WTC11 (cell line): ENCODE results near the gene KIF5A. TPM values are rescaled to one million over a fixed set of nuclear protein-coding genes. Genes with fewer than 3 reads are reported as not detected.

Experiments
- ATAC-seq: fragments of 200-7000 bp; cut with Tn5 transposase; 2 replicates; pipeline ENCODE4 v1.10.0; 2021; ENCODE audit warnings: mild to moderate bottlenecking, moderate library complexity
- CTCF ChIA-PET: fragments of 300-600 bp; sonication (Branson Sonifier 250); formaldehyde crosslinking; loops from one replicate; lab custom pipeline; 2021; ENCODE audit warnings: antibody characterized with exemption; lab: Charles Lee
- POLR2A ChIA-PET: fragments of 350-600 bp; sonication (Branson Sonifier 250); formaldehyde crosslinking; loops from one replicate; lab custom pipeline; 2021; ENCODE audit warnings: antibody characterized with exemption; lab: Charles Lee
- DNase-seq: peaks from one replicate; pipeline ENCODE4 v3.0.0; 2021; ENCODE audit warnings: low spot score
- H3K27ac Mint-ChIP-seq: 2 replicates; pipeline ENCODE4 v1.8.0; 2021; ENCODE audit warnings: mixed read lengths
- H3K27me3 Mint-ChIP-seq: 2 replicates; pipeline ENCODE4 v1.8.0; 2021; ENCODE audit warnings: low read depth, mild to moderate bottlenecking, moderate library complexity, mixed read lengths
- H3K36me3 Mint-ChIP-seq: 2 replicates; pipeline ENCODE4 v1.8.0; 2021; ENCODE audit warnings: mixed read lengths
- H3K4me1 Mint-ChIP-seq: 2 replicates; pipeline ENCODE4 v1.8.0; 2022; ENCODE audit warnings: mixed read lengths
- H3K4me3 Mint-ChIP-seq: 2 replicates; pipeline ENCODE4 v1.8.0; 2021; ENCODE audit warnings: mild to moderate bottlenecking, moderate library complexity, mixed read lengths
- H3K9me3 Mint-ChIP-seq: 2 replicates; pipeline ENCODE4 v1.8.0; 2021; ENCODE audit warnings: mixed read lengths
- RELA ChIP-seq: sonication (generic); formaldehyde crosslinking; IDR thresholded peaks from 2 replicates; pipeline ENCODE4 v1.8.1; 2022; ENCODE audit warnings: missing genetic modification reagents, mild to moderate bottlenecking, borderline replicate concordance
- SP1 ChIP-seq: sonication (generic); formaldehyde crosslinking; conservative IDR thresholded peaks from 2 replicates; pipeline ENCODE4 v1.8.1; 2022; ENCODE audit warnings: missing genetic modification reagents
- ZNF423 ChIP-seq: fragments of 250-450 bp; sonication (Bioruptor Pico); IDR thresholded peaks from 2 replicates; pipeline ENCODE4 v2.1.2; 2022; ENCODE audit warnings: mild to moderate bottlenecking, moderate library complexity
- ZNF671 ChIP-seq: fragments of 250-450 bp; sonication (Bioruptor Pico); IDR thresholded peaks from 2 replicates; pipeline ENCODE4 v1.8.0; 2021; ENCODE audit warnings: mild to moderate bottlenecking
- total RNA-seq: library from RNA; stranded (reverse); gene quantifications from 3 replicates; pipeline ENCODE4 v1.2.3, GENCODE V29; 2021
- TF ChIP-seq, protein P1 (sequence below): sonication (generic); formaldehyde crosslinking; IDR thresholded peaks from 2 replicates; pipeline ENCODE4 v1.8.0; 2023; ENCODE audit warnings: missing genetic modification reagents
- TF ChIP-seq, protein P2 (sequence below): sonication (generic); formaldehyde crosslinking; IDR thresholded peaks from 2 replicates; pipeline ENCODE4 v1.8.0; 2022; ENCODE audit warnings: missing genetic modification reagents
- TF ChIP-seq, protein P3 (sequence below): fragments of 250-450 bp; sonication (Bioruptor Pico); IDR thresholded peaks from 2 replicates; pipeline ENCODE4 v2.1.2; 2022; ENCODE audit warnings: mild to moderate bottlenecking, moderate library complexity
- TF ChIP-seq, protein P4 (sequence below): sonication (generic); formaldehyde crosslinking; IDR thresholded peaks from 2 replicates; pipeline ENCODE4 v1.8.1; 2023; ENCODE audit warnings: mild to moderate bottlenecking, missing genetic modification reagents, moderate library complexity
- TF ChIP-seq, protein P5 (sequence below): sonication (generic); formaldehyde crosslinking; IDR thresholded peaks from 2 replicates; pipeline ENCODE4 v1.8.0; 2022; ENCODE audit warnings: mild to moderate bottlenecking, missing genetic modification reagents
- TF ChIP-seq, protein P6 (sequence below): fragments of 250-450 bp; sonication (Bioruptor Pico); IDR thresholded peaks from 2 replicates; pipeline ENCODE4 v1.8.0; 2021; ENCODE audit warnings: mild to moderate bottlenecking
- TF ChIP-seq, protein P7 (sequence below): sonication (generic); formaldehyde crosslinking; conservative IDR thresholded peaks from 2 replicates; pipeline ENCODE4 v1.8.1; 2023; ENCODE audit warnings: mild to moderate bottlenecking, low read depth, missing genetic modification reagents, moderate library complexity
- TF ChIP-seq, protein P8 (sequence below): sonication (generic); formaldehyde crosslinking; IDR thresholded peaks from 2 replicates; pipeline ENCODE4 v1.8.0; 2023; ENCODE audit warnings: mild to moderate bottlenecking, missing genetic modification reagents

Gene KIF5A
- total RNA-seq, 1 experiment from 2014 or later, result 16.1 TPM

DNA sequence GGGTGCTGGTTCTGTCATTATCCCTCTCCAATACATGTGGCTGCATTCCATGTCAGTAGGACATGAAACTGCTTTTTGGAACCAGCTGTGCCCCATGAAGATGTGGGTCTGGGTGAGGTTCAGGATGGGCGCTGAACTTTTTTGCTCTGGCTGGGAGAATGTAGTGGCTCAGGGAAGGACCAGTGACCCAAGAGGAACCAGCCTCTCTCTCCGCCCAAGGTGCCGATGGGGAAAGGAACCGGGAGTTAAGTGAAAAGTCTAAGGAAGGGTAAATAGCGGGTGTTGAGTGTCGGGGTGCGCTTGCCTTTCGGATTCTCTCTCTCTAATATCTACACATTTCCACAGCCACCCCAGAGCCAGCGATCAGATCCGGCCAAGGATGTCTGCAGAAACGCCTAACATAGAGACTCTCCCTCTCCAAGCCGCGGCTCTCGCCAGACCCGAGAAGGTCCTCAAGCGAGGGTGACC lies 69.2 kb downstream of the KIF5A start:
- no peaks in the 10 kb centered on the region for H3K9me3 Mint-ChIP-seq
- DNase-seq, result no peak
- H3K4me1 Mint-ChIP-seq, result peaks cover 31% of the 10 kb centered on the region
- ChIA-PET CTCF (interaction anchor here (0.9 to 3.6 kb wide), 9 partner anchors 8 to 116 kb away, joined by 3 to 74 read pairs (median 18); partner anchors contain the start of genes ARHGEF25, B4GALNT1 and PIP4K2C), POLR2A (interaction anchor here (0.9 kb wide), 1 partner anchor 9 kb away, joined by 3 read pairs; no protein-coding TSS in a partner anchor)
- H3K36me3 Mint-ChIP-seq, result peaks cover 5% of the 10 kb centered on the region
- TF ChIP-seq SP1 (CRISPR knock-in tag), result no peak
- TF ChIP-seq, protein P1, sequence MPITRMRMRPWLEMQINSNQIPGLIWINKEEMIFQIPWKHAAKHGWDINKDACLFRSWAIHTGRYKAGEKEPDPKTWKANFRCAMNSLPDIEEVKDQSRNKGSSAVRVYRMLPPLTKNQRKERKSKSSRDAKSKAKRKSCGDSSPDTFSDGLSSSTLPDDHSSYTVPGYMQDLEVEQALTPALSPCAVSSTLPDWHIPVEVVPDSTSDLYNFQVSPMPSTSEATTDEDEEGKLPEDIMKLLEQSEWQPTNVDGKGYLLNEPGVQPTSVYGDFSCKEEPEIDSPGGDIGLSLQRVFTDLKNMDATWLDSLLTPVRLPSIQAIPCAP (CRISPR knock-in tag), result no peak
- TF ChIP-seq, protein P2, sequence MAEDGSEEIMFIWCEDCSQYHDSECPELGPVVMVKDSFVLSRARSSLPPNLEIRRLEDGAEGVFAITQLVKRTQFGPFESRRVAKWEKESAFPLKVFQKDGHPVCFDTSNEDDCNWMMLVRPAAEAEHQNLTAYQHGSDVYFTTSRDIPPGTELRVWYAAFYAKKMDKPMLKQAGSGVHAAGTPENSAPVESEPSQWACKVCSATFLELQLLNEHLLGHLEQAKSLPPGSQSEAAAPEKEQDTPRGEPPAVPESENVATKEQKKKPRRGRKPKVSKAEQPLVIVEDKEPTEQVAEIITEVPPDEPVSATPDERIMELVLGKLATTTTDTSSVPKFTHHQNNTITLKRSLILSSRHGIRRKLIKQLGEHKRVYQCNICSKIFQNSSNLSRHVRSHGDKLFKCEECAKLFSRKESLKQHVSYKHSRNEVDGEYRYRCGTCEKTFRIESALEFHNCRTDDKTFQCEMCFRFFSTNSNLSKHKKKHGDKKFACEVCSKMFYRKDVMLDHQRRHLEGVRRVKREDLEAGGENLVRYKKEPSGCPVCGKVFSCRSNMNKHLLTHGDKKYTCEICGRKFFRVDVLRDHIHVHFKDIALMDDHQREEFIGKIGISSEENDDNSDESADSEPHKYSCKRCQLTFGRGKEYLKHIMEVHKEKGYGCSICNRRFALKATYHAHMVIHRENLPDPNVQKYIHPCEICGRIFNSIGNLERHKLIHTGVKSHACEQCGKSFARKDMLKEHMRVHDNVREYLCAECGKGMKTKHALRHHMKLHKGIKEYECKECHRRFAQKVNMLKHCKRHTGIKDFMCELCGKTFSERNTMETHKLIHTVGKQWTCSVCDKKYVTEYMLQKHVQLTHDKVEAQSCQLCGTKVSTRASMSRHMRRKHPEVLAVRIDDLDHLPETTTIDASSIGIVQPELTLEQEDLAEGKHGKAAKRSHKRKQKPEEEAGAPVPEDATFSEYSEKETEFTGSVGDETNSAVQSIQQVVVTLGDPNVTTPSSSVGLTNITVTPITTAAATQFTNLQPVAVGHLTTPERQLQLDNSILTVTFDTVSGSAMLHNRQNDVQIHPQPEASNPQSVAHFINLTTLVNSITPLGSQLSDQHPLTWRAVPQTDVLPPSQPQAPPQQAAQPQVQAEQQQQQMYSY, result no peak
- TF ChIP-seq, protein P3, sequence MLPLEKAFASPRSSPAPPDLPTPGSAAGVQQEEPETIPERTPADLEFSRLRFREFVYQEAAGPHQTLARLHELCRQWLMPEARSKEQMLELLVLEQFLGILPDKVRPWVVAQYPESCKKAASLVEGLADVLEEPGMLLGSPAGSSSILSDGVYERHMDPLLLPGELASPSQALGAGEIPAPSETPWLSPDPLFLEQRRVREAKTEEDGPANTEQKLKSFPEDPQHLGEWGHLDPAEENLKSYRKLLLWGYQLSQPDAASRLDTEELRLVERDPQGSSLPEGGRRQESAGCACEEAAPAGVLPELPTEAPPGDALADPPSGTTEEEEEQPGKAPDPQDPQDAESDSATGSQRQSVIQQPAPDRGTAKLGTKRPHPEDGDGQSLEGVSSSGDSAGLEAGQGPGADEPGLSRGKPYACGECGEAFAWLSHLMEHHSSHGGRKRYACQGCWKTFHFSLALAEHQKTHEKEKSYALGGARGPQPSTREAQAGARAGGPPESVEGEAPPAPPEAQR (CRISPR knock-in tag), result no peak
- TF ChIP-seq, protein P4, sequence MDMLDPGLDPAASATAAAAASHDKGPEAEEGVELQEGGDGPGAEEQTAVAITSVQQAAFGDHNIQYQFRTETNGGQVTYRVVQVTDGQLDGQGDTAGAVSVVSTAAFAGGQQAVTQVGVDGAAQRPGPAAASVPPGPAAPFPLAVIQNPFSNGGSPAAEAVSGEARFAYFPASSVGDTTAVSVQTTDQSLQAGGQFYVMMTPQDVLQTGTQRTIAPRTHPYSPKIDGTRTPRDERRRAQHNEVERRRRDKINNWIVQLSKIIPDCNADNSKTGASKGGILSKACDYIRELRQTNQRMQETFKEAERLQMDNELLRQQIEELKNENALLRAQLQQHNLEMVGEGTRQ, result no peak
- TF ChIP-seq, protein P5, sequence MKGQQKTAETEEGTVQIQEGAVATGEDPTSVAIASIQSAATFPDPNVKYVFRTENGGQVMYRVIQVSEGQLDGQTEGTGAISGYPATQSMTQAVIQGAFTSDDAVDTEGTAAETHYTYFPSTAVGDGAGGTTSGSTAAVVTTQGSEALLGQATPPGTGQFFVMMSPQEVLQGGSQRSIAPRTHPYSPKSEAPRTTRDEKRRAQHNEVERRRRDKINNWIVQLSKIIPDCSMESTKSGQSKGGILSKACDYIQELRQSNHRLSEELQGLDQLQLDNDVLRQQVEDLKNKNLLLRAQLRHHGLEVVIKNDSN, result no peak
- no peak for TF ChIP-seq RELA (CRISPR knock-in tag)
- TF ChIP-seq, protein P6, sequence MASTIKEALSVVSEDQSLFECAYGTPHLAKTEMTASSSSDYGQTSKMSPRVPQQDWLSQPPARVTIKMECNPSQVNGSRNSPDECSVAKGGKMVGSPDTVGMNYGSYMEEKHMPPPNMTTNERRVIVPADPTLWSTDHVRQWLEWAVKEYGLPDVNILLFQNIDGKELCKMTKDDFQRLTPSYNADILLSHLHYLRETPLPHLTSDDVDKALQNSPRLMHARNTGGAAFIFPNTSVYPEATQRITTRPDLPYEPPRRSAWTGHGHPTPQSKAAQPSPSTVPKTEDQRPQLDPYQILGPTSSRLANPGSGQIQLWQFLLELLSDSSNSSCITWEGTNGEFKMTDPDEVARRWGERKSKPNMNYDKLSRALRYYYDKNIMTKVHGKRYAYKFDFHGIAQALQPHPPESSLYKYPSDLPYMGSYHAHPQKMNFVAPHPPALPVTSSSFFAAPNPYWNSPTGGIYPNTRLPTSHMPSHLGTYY, result no peak
- no peak for TF ChIP-seq ZNF423
- TF ChIP-seq, protein P7, sequence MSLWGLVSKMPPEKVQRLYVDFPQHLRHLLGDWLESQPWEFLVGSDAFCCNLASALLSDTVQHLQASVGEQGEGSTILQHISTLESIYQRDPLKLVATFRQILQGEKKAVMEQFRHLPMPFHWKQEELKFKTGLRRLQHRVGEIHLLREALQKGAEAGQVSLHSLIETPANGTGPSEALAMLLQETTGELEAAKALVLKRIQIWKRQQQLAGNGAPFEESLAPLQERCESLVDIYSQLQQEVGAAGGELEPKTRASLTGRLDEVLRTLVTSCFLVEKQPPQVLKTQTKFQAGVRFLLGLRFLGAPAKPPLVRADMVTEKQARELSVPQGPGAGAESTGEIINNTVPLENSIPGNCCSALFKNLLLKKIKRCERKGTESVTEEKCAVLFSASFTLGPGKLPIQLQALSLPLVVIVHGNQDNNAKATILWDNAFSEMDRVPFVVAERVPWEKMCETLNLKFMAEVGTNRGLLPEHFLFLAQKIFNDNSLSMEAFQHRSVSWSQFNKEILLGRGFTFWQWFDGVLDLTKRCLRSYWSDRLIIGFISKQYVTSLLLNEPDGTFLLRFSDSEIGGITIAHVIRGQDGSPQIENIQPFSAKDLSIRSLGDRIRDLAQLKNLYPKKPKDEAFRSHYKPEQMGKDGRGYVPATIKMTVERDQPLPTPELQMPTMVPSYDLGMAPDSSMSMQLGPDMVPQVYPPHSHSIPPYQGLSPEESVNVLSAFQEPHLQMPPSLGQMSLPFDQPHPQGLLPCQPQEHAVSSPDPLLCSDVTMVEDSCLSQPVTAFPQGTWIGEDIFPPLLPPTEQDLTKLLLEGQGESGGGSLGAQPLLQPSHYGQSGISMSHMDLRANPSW (CRISPR knock-in tag), result no peak
- TF ChIP-seq, protein P8, sequence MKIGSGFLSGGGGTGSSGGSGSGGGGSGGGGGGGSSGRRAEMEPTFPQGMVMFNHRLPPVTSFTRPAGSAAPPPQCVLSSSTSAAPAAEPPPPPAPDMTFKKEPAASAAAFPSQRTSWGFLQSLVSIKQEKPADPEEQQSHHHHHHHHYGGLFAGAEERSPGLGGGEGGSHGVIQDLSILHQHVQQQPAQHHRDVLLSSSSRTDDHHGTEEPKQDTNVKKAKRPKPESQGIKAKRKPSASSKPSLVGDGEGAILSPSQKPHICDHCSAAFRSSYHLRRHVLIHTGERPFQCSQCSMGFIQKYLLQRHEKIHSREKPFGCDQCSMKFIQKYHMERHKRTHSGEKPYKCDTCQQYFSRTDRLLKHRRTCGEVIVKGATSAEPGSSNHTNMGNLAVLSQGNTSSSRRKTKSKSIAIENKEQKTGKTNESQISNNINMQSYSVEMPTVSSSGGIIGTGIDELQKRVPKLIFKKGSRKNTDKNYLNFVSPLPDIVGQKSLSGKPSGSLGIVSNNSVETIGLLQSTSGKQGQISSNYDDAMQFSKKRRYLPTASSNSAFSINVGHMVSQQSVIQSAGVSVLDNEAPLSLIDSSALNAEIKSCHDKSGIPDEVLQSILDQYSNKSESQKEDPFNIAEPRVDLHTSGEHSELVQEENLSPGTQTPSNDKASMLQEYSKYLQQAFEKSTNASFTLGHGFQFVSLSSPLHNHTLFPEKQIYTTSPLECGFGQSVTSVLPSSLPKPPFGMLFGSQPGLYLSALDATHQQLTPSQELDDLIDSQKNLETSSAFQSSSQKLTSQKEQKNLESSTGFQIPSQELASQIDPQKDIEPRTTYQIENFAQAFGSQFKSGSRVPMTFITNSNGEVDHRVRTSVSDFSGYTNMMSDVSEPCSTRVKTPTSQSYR, result no peak
- no peak for TF ChIP-seq ZNF671 (CRISPR knock-in tag)
- peak overlapping the region; percentile 78 for H3K4me3 Mint-ChIP-seq
- H3K27ac Mint-ChIP-seq, result no peak overlapping the region
- H3K27me3 Mint-ChIP-seq, result peaks cover 100% of the 10 kb centered on the region
- no peak for ATAC-seq
